Aorta (tissue), 5 donors: ENCODE data around the gene WEE2. TPM values are rescaled to one million over a fixed set of nuclear protein-coding genes. Genes with fewer than 3 reads are reported as not detected.

Experiments
- ATAC-seq: fragments of 200-7000 bp; cut with Tn5 transposase; one replicate; pipeline ENCODE4 v1.9.1; 2022; ENCODE audit warnings: moderate library complexity; ENCODE audit not compliant: low FRiP score
- DNase-seq, 2 donors: peaks; one replicate each; pipeline ENCODE4 v3.0.0-alpha.2; 2020
- H3K27ac ChIP-seq, 2 donors: one replicate each; pipeline ENCODE4 v1.5.1; 2013; ENCODE audit warnings: low read length in 2 of 2, mild to moderate bottlenecking in 2 of 2, moderate library complexity in 2 of 2, control low read depth in 1 of 2, inconsistent platforms in 1 of 2, low read depth in 1 of 2
- H3K27me3 ChIP-seq, 2 donors: one replicate each; pipeline ENCODE4 v1.6.1; 2013; ENCODE audit warnings: control low read depth in 1 of 2, low read length in 1 of 2, mild to moderate bottlenecking in 1 of 2, moderate library complexity in 1 of 2; ENCODE audit not compliant: insufficient read depth in 2 of 2, control insufficient read depth in 1 of 2
- H3K36me3 ChIP-seq, 2 donors: one replicate each; pipeline ENCODE4 v1.6.1; 2013; ENCODE audit warnings: control low read depth in 1 of 2, low read length in 1 of 2, mild to moderate bottlenecking in 1 of 2; ENCODE audit not compliant: insufficient read depth in 2 of 2, control insufficient read depth in 1 of 2
- H3K4me1 ChIP-seq, 2 donors: one replicate each; pipeline ENCODE4 v1.6.1; 2013; ENCODE audit warnings: low read length in 2 of 2, control low read depth in 1 of 2, mild to moderate bottlenecking in 1 of 2, moderate library complexity in 1 of 2; ENCODE audit not compliant: insufficient read depth in 2 of 2, control insufficient read depth in 1 of 2
- H3K4me3 ChIP-seq, 2 donors: one replicate each; pipeline ENCODE4 v1.5.1; 2013; ENCODE audit warnings: low read length in 2 of 2, control low read depth in 1 of 2, mild to moderate bottlenecking in 1 of 2
- H3K9me3 ChIP-seq: one replicate; pipeline ENCODE4 v1.6.1; 2013; ENCODE audit warnings: mild to moderate bottlenecking, low read length; ENCODE audit not compliant: control insufficient read depth
- WGBS, 2 donors: extraction: QIAGEN DNeasy Blood & Tissue Kit; methylation state at CpG; one replicate each; pipeline ENCODE4 v1.1.7; 2013; 5-methylcytosine and 5-hydroxymethylcytosine counted together
- intact Hi-C, 2 donors: fragments of 100-400 bp; cut with DNase I; formaldehyde crosslinking; loops; one replicate each; pipeline versions ENCODE4 v1.14.2 to v1.15.0; 2022
- polyA plus RNA-seq, 2 donors: library from polyadenylated mRNA; stranded (reverse); fragments of 200-250 nt; gene quantifications; one replicate each; pipeline ENCODE4 v1.2.3, GENCODE V29; 2013
- total RNA-seq, 2 donors: library from RNA; stranded (reverse); fragmentation: NEBNext Ultra II Directional; extraction: Animal tissue kit (Norgen Biotek cat#: 25700); gene quantifications; one replicate each; pipeline ENCODE4 v1.2.1, GENCODE V29; 2021
- donor health status: healthy with polysubstance abuse.
- donor health status: Bipolar disorder and iron deficiency.
- donor health status: DM: no; HTN: no; CAD: no.
- donor health status: DM: no; HTN: no; CAD: no.
- donor health status: DM: yes; HTN: yes; CAD: no.

The WEE2 gene
- total and polyA plus RNA-seq, 4 donors = 0.12 TPM; not detected in 3

- Histone ChIP-seq H3K27ac (no peak overlapping the region), H3K36me3 (no peaks in the 10 kb centered on the region), H3K9me3 (no peaks in the 10 kb centered on the region), H3K4me3 (no peak overlapping the region), H3K27me3 (no peaks in the 10 kb centered on the region), H3K4me1 (peaks cover 0 to 6% of the 10 kb centered on the region in 2 donors)
- no peak for DNase-seq
- no peak for ATAC-seq
- 57 to 64% methylated on average over 3 of the region's 3 CpGs for WGBS, 2 donors
- intact Hi-C loops = loop anchor here (5.0 kb wide), 2 partner anchors 33 to 47 kb away; partner anchors contain the start of gene SSBP1 (in 1 of the 2)
Measured at GRCh38 chr7:141704112-141704511, 4.0 kb upstream of the WEE2 start.

DNA sequence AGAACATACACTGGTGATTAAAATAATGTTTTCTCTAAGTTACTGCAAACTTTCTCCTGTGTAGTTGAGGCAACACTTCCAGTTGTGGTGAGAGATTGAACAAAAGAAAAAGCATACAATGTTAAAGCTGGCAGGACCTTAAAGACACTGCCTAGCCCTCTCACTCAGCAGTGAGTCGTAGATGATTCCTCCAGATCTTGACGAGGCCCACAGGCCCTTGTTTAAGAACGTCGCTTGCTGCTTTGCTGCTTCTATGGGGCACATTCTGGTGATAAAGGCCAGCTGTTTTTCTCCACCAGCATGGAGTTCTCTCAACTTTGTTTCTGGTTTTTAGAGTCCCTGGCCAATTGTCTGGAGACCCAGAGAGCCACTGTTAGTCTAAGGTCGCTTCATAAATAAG is 3.4 kb upstream of the WEE2 start:
- no peaks in the 10 kb centered on the region for H3K9me3 ChIP-seq
- 68% methylated on average over 5 of the region's 5 CpGs for WGBS, 2 donors
- peak overlapping the region; percentile 31 to 48 for H3K27ac ChIP-seq
- intact Hi-C loops = loop anchor here (5.0 kb wide), 2 partner anchors 33 to 47 kb away; partner anchors contain the start of gene SSBP1 (in 1 of the 2)
- H3K4me3 ChIP-seq = no peak overlapping the region
- peaks cover 0 to 6% of the 10 kb centered on the region in 2 donors for H3K4me1 ChIP-seq
- H3K36me3 ChIP-seq = peaks cover 0 to 2% of the 10 kb centered on the region in 2 donors
- DNase-seq = no peak
- no peak for ATAC-seq
- H3K27me3 ChIP-seq = no peaks in the 10 kb centered on the region

DNA sequence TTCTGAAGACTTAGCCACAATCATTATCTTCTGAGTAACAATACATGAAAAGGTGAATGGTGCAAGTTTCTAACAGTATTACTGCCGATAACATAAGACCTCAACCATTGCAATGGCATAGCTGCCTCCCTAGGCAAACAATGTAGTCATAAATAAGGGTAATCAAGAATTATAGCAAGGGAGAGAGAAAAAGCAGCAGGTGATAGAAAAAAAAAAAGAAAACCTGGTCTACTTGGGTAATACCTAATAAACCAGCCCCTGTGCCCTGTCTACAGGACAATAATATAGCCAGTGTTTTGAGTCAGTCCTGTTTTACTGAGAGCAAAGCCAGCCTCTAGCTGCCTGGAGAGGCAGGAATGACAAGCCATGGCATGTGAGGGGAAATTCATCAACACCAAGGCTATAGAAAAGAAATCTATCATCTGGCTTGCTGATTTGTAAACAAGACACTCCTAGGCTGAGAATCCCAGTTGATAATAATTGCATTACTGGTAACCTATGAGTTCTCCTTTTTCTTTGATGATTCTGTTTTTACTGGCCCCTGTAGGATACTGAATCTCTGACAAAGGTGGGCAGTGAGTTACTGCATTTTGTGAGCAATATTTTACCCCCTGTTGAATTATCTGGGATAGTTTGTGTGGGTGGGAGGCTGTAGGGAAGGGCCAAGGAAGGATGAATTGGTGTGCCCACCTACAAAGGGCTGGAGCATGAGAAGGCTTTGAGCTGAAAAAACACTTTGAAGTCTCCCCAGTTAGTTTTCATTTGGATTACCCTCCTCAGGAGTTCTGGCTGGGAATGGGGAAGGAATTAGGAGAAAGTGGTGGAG is 1.7 kb upstream of the WEE2 start:
- intact Hi-C loops = no loop called here
- 97 to 98% methylated on average over 1 of the region's 1 CpG for WGBS, 2 donors
- Histone ChIP-seq H3K9me3 (no peaks in the 10 kb centered on the region), H3K4me3 (no peak overlapping the region), H3K4me1 (peaks cover 0 to 6% of the 10 kb centered on the region in 2 donors), H3K27me3 (no peaks in the 10 kb centered on the region), H3K36me3 (peaks cover 0 to 3% of the 10 kb centered on the region in 2 donors), H3K27ac (no peak overlapping the region)
- no peak for DNase-seq
- ATAC-seq = no peak

- intact Hi-C loops = no loop called here
- Histone ChIP-seq H3K27me3 (no peaks in the 10 kb centered on the region), H3K4me1 (peaks cover 0 to 6% of the 10 kb centered on the region in 2 donors), H3K27ac (no peak overlapping the region), H3K9me3 (no peaks in the 10 kb centered on the region), H3K4me3 (no peak overlapping the region), H3K36me3 (peaks cover 0 to 3% of the 10 kb centered on the region in 2 donors)
- DNase-seq = no peak
- WGBS, 2 donors = 77 to 86% methylated on average over 2 of the region's 2 CpGs
- no peak for ATAC-seq
Measured at GRCh38 chr7:141709318-141709717, 1.2 kb downstream of the WEE2 start.

DNA sequence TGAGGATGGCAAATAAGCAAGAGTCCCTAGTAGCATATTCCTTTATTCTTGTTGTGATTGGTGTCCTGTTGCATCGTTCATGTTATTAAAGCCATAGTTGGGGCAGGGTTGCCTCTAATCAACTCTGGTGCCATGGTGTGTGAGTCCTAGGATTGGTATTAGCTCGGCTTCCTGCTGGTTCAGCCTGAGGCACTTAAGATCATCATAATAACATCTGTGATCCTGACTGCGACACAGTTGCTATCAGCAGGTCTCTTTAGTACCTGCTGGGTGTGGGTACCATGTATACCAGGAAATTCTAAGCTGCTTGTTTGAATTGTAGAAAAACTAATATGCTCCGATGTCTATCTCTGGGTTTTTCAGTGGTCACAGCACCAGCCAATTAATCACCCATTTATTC is 1.6 kb downstream of the WEE2 start:
- DNase-seq (no peak), ATAC-seq (no peak)
- no peaks in the 10 kb centered on the region for H3K9me3 ChIP-seq
- H3K4me3 ChIP-seq = no peak overlapping the region
- H3K27ac ChIP-seq = no peak overlapping the region
- peaks cover 0 to 3% of the 10 kb centered on the region in 2 donors for H3K36me3 ChIP-seq
- intact Hi-C loops = no loop called here
- H3K27me3 ChIP-seq = no peaks in the 10 kb centered on the region
- 95 to 96% methylated on average over 4 of the region's 4 CpGs for WGBS, 2 donors
- H3K4me1 ChIP-seq = peaks cover 0 to 3% of the 10 kb centered on the region in 2 donors

DNA sequence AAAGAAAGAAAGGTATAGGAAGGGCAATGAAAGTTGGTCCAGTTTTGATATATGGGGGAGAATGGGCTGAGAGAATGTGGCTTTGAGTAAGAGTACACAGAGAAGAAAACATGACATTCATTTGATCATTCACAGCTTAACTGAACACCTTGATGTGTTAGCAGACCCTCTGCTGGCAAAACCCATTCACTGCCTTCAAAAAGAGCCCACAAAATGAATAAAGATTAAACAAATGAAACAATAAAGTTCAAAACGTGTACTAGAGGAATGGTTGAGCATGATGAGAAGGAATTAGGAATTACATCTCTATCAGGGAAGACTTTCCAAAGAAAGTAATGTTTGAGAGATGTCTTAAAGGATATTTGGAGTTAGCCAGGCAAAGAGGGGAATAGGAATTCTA is 2.1 kb downstream of the WEE2 start:
- 48 to 51% methylated on average over 1 of the region's 1 CpG for WGBS, 2 donors

DNA sequence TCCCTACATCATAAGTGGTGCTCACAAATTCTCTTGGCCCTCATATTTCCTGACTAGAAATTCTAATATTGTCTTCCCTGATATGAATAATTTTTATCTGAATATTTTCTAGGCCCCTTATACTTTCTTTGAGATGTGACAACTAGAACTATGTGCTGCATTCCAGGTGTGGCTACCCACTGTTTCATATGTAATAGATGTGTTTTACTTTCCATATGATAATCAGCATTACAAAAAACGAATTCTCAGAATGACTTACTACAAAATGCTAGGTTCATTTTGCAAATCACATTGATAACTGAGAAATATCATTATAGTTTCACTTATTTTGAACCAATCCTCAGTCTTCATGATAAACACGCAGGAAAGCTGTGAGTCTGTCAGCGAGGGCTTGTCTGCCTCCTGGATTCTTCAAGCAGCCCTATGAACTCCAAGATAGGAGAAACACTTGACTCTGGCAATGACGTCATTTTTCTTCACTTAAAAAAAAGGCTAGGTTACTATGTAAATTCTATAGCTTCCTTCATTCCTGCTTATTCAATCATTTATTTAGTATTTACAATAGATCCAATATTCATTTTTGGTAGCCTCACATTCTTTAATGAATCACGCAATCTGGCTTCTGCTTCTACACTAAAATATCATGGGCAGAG is 4.6 kb downstream of the WEE2 start:
- Histone ChIP-seq H3K27me3 (no peaks in the 10 kb centered on the region), H3K4me3 (no peak overlapping the region), H3K36me3 (peaks cover 0 to 3% of the 10 kb centered on the region in 2 donors), H3K27ac (no peak overlapping the region), H3K9me3 (no peaks in the 10 kb centered on the region), H3K4me1 (no peaks in the 10 kb centered on the region)
- ATAC-seq (no peak), DNase-seq (no peak)
- 85 to 89% methylated on average over 5 of the region's 5 CpGs for WGBS, 2 donors
- intact Hi-C loops = no loop called here

More for the DNA sequence above, 2.1 kb downstream of the WEE2 start:
- Histone ChIP-seq H3K4me1 (no peaks in the 10 kb centered on the region), H3K9me3 (no peaks in the 10 kb centered on the region), H3K4me3 (no peak overlapping the region), H3K27ac (no peak overlapping the region), H3K27me3 (no peaks in the 10 kb centered on the region), H3K36me3 (peaks cover 0 to 3% of the 10 kb centered on the region in 2 donors)
- DNase-seq (no peak), ATAC-seq (no peak)
- intact Hi-C loops = no loop called here

DNA sequence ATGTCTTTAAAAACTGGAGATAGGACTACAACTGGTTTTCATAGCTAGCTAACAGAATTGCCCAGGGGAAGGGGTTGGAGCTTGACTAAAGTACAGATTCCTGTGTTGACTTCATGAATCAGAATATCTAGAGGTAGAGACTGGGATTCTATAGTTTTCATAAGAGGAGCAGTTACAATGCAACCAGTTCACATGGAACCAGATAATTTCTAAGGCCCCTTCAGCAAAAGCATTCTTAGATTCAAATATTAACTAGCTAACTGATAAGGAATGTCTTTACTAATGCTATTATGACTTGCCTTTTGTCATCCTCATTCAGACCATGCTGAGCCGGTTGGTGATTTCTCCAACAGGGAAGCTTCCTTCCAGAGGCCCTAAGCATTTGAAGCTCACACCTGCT is 5.7 kb downstream of the WEE2 start:
- WGBS, 2 donors = 86 to 94% methylated on average over 1 of the region's 1 CpG
- no peak overlapping the region for H3K4me3 ChIP-seq
- H3K27ac ChIP-seq = no peak overlapping the region
- intact Hi-C loops = no loop called here
- H3K9me3 ChIP-seq = no peaks in the 10 kb centered on the region
- H3K27me3 ChIP-seq = no peaks in the 10 kb centered on the region
- peaks cover 0 to 3% of the 10 kb centered on the region in 2 donors for H3K36me3 ChIP-seq
- no peak for DNase-seq
- no peaks in the 10 kb centered on the region for H3K4me1 ChIP-seq
- ATAC-seq = no peak
